Mononuclear cell (primary cell): ENCODE results near the gene PDE4DIP. TPM values are rescaled to one million over a fixed set of nuclear protein-coding genes. Genes with fewer than 3 reads are reported as not detected.
"Not testable (repeated sequence)": the region's sequence is repeated elsewhere in the genome, so short reads cannot be mapped to it uniquely, and the experiment has no call there.

ENCODE experiments used
- H3K27me3 ChIP-seq: 2 replicates; pipeline ENCODE4 v1.6.0; 2011; ENCODE audit warnings: low read length, control low read depth; ENCODE audit not compliant: insufficient read depth
- H3K4me1 ChIP-seq: 2 replicates; pipeline ENCODE4 v1.5.1; 2011; ENCODE audit warnings: mild to moderate bottlenecking, low read length, control low read depth; ENCODE audit not compliant: insufficient read depth
- H3K4me3 ChIP-seq: 2 replicates; pipeline ENCODE4 v1.5.1; 2011; ENCODE audit warnings: mild to moderate bottlenecking, low read length, moderate library complexity
- H3K9me3 ChIP-seq: 2 replicates; pipeline ENCODE4 v1.5.1; 2011; ENCODE audit warnings: low read depth, mild to moderate bottlenecking, control low read depth, low read length
- total RNA-seq: library from RNA; depleted of rRNA; stranded (reverse); fragments of >200 nt; gene quantifications from one replicate; pipeline ENCODE4 v1.2.3, GENCODE V29; 2012

The PDE4DIP gene
- total RNA-seq, 1 donor, result 37.6 TPM

- not testable (repeated sequence) for H3K9me3 ChIP-seq, H3K27me3 ChIP-seq, H3K4me3 ChIP-seq, H3K4me1 ChIP-seq
Measured at GRCh38 chr1:148855367-148855766, 11.1 kb downstream of the PDE4DIP start.

GRCh38 chr1:148860049-148860448, 15.8 kb downstream of the PDE4DIP start:
- H3K9me3 ChIP-seq, H3K4me1 ChIP-seq, H3K27me3 ChIP-seq, H3K4me3 ChIP-seq: not testable (repeated sequence)

GRCh38 chr1:148860579-148861259, 16.5 kb downstream of the PDE4DIP start:
- not testable (repeated sequence) for H3K4me3 ChIP-seq, H3K9me3 ChIP-seq, H3K4me1 ChIP-seq, H3K27me3 ChIP-seq

GRCh38 chr1:148862590-148862989, 18.4 kb downstream of the PDE4DIP start:
- H3K4me3 ChIP-seq, H3K27me3 ChIP-seq, H3K4me1 ChIP-seq, H3K9me3 ChIP-seq: not testable (repeated sequence)

- not testable (repeated sequence) for H3K9me3 ChIP-seq, H3K27me3 ChIP-seq, H3K4me1 ChIP-seq, H3K4me3 ChIP-seq
Measured at GRCh38 chr1:148868924-148869633, 24.9 kb downstream of the PDE4DIP start.

- H3K4me1 ChIP-seq, H3K4me3 ChIP-seq, H3K27me3 ChIP-seq, H3K9me3 ChIP-seq: not testable (repeated sequence)
Measured at GRCh38 chr1:148869634-148869961, 25.4 kb downstream of the PDE4DIP start.

GRCh38 chr1:148874408-148875388, 30.5 kb downstream of the PDE4DIP start:
- H3K4me3 ChIP-seq, H3K9me3 ChIP-seq, H3K4me1 ChIP-seq, H3K27me3 ChIP-seq: not testable (repeated sequence)

- H3K4me1 ChIP-seq, H3K9me3 ChIP-seq, H3K27me3 ChIP-seq, H3K4me3 ChIP-seq: not testable (repeated sequence)
Measured at GRCh38 chr1:148879812-148880416, 35.7 kb downstream of the PDE4DIP start.

- not testable (repeated sequence) for H3K4me3 ChIP-seq, H3K9me3 ChIP-seq, H3K27me3 ChIP-seq, H3K4me1 ChIP-seq
Measured at GRCh38 chr1:148881261-148881660, 37.0 kb downstream of the PDE4DIP start.

- H3K4me3 ChIP-seq, H3K4me1 ChIP-seq, H3K27me3 ChIP-seq, H3K9me3 ChIP-seq: not testable (repeated sequence)
Measured at GRCh38 chr1:148885219-148885618, 41.0 kb downstream of the PDE4DIP start.

- H3K27me3 ChIP-seq, H3K4me3 ChIP-seq, H3K4me1 ChIP-seq, H3K9me3 ChIP-seq: not testable (repeated sequence)
Measured at GRCh38 chr1:148886293-148886692, 42.1 kb downstream of the PDE4DIP start.

- H3K4me1 ChIP-seq, H3K4me3 ChIP-seq, H3K9me3 ChIP-seq, H3K27me3 ChIP-seq: not testable (repeated sequence)
Measured at GRCh38 chr1:148888597-148888996, 44.4 kb downstream of the PDE4DIP start.

- H3K27me3 ChIP-seq, H3K4me3 ChIP-seq, H3K9me3 ChIP-seq, H3K4me1 ChIP-seq: not testable (repeated sequence)
Measured at GRCh38 chr1:148889267-148890074, 45.2 kb downstream of the PDE4DIP start.

GRCh38 chr1:148890075-148890568, 45.9 kb downstream of the PDE4DIP start:
- not testable (repeated sequence) for H3K4me1 ChIP-seq, H3K27me3 ChIP-seq, H3K4me3 ChIP-seq, H3K9me3 ChIP-seq
